T-helper 1 cell treated with Interleukin-12 subunit alpha and Interleukin-12 subunit beta and Interleukin-4 antibody, amounts not matched to agents 30 μg/mL and 1 μg/mL, for 36 hours (primary cell): ENCODE data around the gene AMBRA1.

Source experiments
- H3K27ac Mint-ChIP-seq: one replicate; pipeline ENCODE4 v1.8.0; 2021; ENCODE audit warnings: mild to moderate bottlenecking, mixed read lengths
- H3K27me3 Mint-ChIP-seq: one replicate; pipeline ENCODE4 v1.8.0; 2021; ENCODE audit warnings: low read depth, mixed read lengths
- H3K36me3 Mint-ChIP-seq: one replicate; pipeline ENCODE4 v1.8.0; 2021; ENCODE audit warnings: low read depth, mixed read lengths
- H3K4me1 Mint-ChIP-seq: one replicate; pipeline ENCODE4 v1.8.0; 2021; ENCODE audit warnings: low read depth, mixed read lengths
- H3K4me3 Mint-ChIP-seq: one replicate; pipeline ENCODE4 v1.8.0; 2021; ENCODE audit warnings: mild to moderate bottlenecking, moderate library complexity, mixed read lengths
- H3K9me3 Mint-ChIP-seq: one replicate; pipeline ENCODE4 v1.8.0; 2021; ENCODE audit warnings: mixed read lengths

The AMBRA1 gene

GRCh38 chr11:46429717-46430116 lies 164.1 kb downstream of the AMBRA1 start:
- H3K27ac Mint-ChIP-seq, result no peak overlapping the region
- no peaks in the 10 kb centered on the region for H3K9me3 Mint-ChIP-seq
- no peaks in the 10 kb centered on the region for H3K27me3 Mint-ChIP-seq
- peaks cover 27% of the 10 kb centered on the region for H3K36me3 Mint-ChIP-seq
- no peak overlapping the region for H3K4me3 Mint-ChIP-seq
- peaks cover 2% of the 10 kb centered on the region for H3K4me1 Mint-ChIP-seq

DNA sequence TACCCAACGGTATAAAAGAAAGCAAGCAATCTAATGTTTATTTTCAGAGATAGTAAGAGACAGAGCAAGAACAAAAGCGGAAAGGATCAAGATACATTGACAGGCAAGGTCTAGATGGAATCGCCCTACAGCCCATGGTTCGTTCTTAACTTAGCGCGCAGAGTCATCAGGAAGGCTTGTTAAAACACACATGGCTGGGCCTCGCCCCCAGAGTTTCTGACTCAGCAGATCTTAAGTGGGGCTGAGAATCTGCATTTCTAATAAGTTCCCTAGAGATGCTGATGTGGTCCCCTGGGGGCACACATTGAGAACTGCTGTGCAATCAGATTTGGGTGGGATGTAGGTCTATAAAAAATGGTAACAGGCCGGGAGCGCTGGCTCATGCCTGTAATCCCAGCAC lies 166.5 kb downstream of the AMBRA1 start:
- Mint-ChIP-seq H3K27ac (no peak overlapping the region), H3K4me1 (peaks cover 2% of the 10 kb centered on the region), H3K9me3 (no peaks in the 10 kb centered on the region), H3K27me3 (no peaks in the 10 kb centered on the region), H3K36me3 (peaks cover 22% of the 10 kb centered on the region), H3K4me3 (no peak overlapping the region)

DNA sequence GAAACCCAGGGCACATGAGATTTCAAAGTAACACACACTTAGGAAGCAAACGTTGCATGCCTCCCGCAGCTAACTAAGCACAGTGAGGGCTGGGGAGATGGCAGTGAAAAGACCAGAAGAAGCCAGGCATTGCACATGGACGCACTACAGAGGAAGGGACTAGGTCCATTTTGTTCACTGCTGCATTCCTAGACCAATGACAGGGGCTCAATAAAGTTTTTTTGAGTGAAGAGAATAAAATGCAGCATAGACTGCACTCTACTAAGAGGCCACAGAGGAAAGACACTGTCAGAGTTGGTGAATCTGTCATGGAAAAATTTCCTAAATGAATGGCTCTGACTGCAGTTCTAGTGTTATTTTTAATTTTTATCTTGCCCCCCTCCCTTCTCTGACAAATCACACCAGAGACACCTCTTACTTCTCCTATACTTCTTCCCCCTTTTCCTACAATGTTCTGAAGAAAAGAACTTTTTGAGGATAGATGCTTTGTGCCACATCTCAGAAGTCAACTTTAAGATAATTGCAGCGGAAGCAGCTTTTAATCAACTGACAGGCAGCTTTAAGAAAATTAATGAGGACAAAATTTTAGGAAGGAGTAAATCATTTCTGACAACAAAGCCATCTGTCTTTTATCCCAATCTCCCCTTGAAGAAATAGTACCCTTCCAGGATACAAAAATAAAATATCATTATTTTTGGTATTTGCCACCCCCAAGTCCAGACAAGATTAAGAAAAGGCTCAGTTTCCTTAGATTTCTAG lies 167.4 kb downstream of the AMBRA1 start:
- Mint-ChIP-seq H3K36me3 (peaks cover 21% of the 10 kb centered on the region), H3K9me3 (no peaks in the 10 kb centered on the region), H3K27ac (no peak overlapping the region), H3K4me1 (peaks cover 2% of the 10 kb centered on the region), H3K4me3 (no peak overlapping the region), H3K27me3 (no peaks in the 10 kb centered on the region)

GRCh38 chr11:46422588-46422987 lies 171.2 kb downstream of the AMBRA1 start:
- Mint-ChIP-seq H3K27ac (no peak overlapping the region), H3K4me3 (no peak overlapping the region), H3K9me3 (no peaks in the 10 kb centered on the region), H3K27me3 (no peaks in the 10 kb centered on the region), H3K4me1 (peaks cover 8% of the 10 kb centered on the region), H3K36me3 (peaks cover 22% of the 10 kb centered on the region)

DNA sequence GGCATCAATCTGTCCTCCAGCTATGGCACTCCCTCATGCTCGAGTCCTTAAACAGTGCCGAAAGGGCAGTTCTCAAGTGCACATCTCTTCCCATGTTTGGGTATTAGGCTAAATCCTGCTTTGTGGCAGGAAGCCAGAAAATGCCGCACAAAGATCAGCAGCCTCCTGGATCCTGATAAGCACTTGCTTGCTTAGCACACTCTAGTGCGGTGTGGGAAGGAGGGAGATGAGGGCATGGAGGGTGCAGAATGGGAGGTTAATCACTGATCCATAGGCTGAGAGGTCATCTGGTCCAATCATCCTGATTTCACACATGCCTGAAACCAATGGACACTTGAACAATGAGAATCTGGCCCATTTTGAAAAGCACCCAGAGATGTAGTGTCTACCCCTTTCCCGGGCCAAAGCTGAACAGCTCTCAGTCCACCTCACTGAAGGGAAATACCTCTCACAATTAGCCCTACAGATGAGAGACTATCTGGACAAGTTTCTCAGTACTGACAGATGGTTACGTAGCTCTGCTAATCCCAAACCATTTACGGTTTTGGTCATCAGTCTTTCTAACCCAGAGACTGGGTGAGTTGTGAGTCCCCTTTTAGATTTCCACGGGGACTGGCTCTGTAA lies 172.5 kb downstream of the AMBRA1 start:
- Mint-ChIP-seq H3K36me3 (peaks cover 22% of the 10 kb centered on the region), H3K27ac (no peak overlapping the region), H3K4me3 (no peak overlapping the region), H3K9me3 (no peaks in the 10 kb centered on the region), H3K27me3 (no peaks in the 10 kb centered on the region), H3K4me1 (peaks cover 8% of the 10 kb centered on the region)

DNA sequence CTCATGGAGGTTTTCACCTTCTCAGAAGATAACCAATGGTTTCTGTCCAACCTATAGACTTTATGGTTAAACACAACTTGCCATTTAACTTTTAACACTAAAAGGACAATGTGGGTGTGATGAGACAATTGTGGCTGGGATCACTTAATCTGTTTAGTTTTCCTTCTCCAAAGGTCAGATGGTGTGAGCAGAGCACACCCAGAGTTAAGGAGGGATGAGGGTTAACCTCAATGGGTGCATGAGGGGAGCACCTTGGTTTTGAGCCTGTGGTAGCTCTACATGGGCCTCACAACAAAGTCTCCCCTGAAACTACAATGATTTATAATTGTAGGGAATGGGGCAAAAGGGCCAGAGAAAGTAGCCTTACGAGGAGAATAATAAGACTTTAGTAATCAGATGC lies 173.3 kb downstream of the AMBRA1 start:
- no peak overlapping the region for H3K4me3 Mint-ChIP-seq

GRCh38 chr11:46418751-46419150 lies 175.1 kb downstream of the AMBRA1 start:
- H3K4me3 Mint-ChIP-seq, result no peak overlapping the region
- no peaks in the 10 kb centered on the region for H3K27me3 Mint-ChIP-seq
- peaks cover 16% of the 10 kb centered on the region for H3K4me1 Mint-ChIP-seq
- H3K9me3 Mint-ChIP-seq, result no peaks in the 10 kb centered on the region
- no peak overlapping the region for H3K27ac Mint-ChIP-seq
- peaks cover 37% of the 10 kb centered on the region for H3K36me3 Mint-ChIP-seq

More for the DNA sequence above, 173.3 kb downstream of the AMBRA1 start:
- H3K27ac Mint-ChIP-seq, result no peak overlapping the region
- no peaks in the 10 kb centered on the region for H3K9me3 Mint-ChIP-seq
- H3K4me1 Mint-ChIP-seq, result peaks cover 8% of the 10 kb centered on the region
- H3K36me3 Mint-ChIP-seq, result peaks cover 26% of the 10 kb centered on the region
- H3K27me3 Mint-ChIP-seq, result no peaks in the 10 kb centered on the region

- no peak overlapping the region for H3K4me3 Mint-ChIP-seq
- H3K4me1 Mint-ChIP-seq, result peaks cover 16% of the 10 kb centered on the region
Measured at GRCh38 chr11:46417711-46418110, 176.1 kb downstream of the AMBRA1 start.

DNA sequence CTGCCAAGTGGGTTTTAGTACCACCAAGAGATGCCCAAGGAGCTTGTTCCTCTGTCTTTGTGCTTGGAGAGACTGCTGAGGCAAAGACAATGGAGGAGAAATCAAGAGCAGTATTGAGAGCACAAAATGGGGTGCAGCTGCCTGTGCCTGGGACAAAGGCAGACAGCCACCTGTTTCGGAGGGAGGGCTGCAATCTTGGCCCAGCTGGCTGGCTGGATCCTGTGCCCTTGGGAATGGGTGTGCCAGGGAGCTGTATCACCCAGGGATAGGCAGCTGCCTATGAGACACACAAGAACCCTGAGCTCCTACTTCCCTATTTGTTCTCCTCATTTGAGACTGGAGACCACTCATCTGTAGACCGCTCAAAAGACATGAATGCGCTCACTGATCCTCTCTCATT lies 178.9 kb downstream of the AMBRA1 start:
- Mint-ChIP-seq H3K27me3 (no peaks in the 10 kb centered on the region), H3K4me1 (peaks cover 9% of the 10 kb centered on the region), H3K27ac (no peak overlapping the region), H3K36me3 (peaks cover 23% of the 10 kb centered on the region), H3K4me3 (no peak overlapping the region), H3K9me3 (no peaks in the 10 kb centered on the region)

More at GRCh38 chr11:46417711-46418110, 176.1 kb downstream of the AMBRA1 start:
- H3K9me3 Mint-ChIP-seq, result no peaks in the 10 kb centered on the region
- peaks cover 35% of the 10 kb centered on the region for H3K36me3 Mint-ChIP-seq
- H3K27me3 Mint-ChIP-seq, result no peaks in the 10 kb centered on the region
- H3K27ac Mint-ChIP-seq, result no peak overlapping the region

DNA sequence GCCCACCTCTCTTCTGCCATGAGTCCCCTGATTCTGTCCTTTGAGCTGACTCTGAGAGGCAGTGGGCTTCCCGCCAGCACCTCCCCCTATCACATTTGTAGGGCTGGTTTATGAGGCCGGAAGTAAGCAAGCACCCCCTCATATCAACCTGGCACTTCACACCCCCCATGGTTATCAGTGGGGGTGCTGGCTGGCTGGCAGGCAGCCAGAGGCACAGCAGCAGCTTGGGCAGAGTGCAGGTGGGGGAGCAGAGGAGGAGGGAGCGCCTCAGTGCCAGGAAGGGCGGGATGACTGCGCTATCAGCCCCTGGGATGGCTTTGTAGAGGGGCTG lies 179.4 kb downstream of the AMBRA1 start:
- Mint-ChIP-seq H3K9me3 (no peaks in the 10 kb centered on the region), H3K36me3 (peaks cover 25% of the 10 kb centered on the region), H3K27ac (no peak overlapping the region), H3K4me3 (no peak overlapping the region), H3K4me1 (peaks cover 9% of the 10 kb centered on the region), H3K27me3 (no peaks in the 10 kb centered on the region)

- Mint-ChIP-seq H3K9me3 (no peaks in the 10 kb centered on the region), H3K27ac (no peak overlapping the region), H3K4me1 (peaks cover 8% of the 10 kb centered on the region), H3K36me3 (peaks cover 25% of the 10 kb centered on the region), H3K27me3 (no peaks in the 10 kb centered on the region), H3K4me3 (no peak overlapping the region)
Measured at GRCh38 chr11:46413760-46414465, 179.9 kb downstream of the AMBRA1 start.

DNA sequence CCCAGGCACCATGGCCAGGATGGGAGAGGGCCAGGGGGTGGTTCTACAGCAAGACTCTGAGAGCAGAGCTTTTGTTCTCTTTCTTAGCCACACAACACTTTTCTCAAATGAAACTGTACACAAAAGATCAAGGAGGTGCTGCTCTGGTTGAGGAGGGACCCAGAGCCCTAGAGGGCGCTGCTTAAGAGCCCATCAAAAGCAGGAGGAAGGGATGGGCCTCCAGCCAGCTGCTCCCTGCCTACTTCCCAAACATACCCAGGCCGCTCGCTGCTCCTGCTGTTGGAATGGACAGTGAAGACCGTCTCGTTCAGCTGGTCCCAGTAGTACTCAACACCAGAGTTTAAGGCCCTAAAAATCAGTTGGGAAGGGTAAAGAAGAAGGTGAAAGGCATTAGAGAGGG lies 183.8 kb downstream of the AMBRA1 start:
- Mint-ChIP-seq H3K4me1 (peaks cover 6% of the 10 kb centered on the region), H3K27me3 (no peaks in the 10 kb centered on the region), H3K27ac (no peak overlapping the region), H3K36me3 (peaks cover 20% of the 10 kb centered on the region), H3K9me3 (no peaks in the 10 kb centered on the region), H3K4me3 (no peak overlapping the region)

DNA sequence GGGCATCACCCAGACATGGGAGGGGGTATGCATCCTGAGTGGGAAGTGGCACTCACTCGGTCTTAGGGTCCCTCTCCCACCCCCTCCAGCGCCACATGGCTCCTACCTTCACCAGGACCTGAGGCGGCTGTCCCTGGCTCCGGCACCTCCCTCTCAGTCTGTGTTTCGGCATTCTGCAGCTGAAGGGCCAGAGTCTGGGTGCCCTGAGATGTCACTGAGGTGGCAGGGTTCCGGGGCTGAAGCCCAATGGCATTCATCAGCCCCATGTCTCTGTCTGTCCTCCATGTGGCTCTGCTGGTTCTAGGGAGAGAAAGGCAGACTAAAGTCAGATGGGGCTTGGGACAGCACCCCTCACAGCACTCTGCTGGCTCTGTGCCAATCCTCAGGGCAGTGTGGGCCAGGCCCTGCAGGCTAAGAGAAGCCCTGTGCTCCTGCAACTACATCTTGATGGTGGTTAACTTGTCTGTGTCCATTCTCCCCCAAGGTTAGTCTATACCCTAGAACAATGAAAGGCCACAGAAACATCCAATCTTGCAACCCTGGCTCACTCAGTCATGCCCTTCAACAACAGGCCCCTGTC lies 185.3 kb downstream of the AMBRA1 start:
- no peak overlapping the region for H3K4me3 Mint-ChIP-seq
- no peaks in the 10 kb centered on the region for H3K9me3 Mint-ChIP-seq
- no peaks in the 10 kb centered on the region for H3K27me3 Mint-ChIP-seq
- no peak overlapping the region for H3K27ac Mint-ChIP-seq
- no peaks in the 10 kb centered on the region for H3K4me1 Mint-ChIP-seq
- peaks cover 18% of the 10 kb centered on the region for H3K36me3 Mint-ChIP-seq

GRCh38 chr11:46407635-46408034 lies 186.2 kb downstream of the AMBRA1 start:
- Mint-ChIP-seq H3K9me3 (no peaks in the 10 kb centered on the region), H3K27ac (no peak overlapping the region), H3K4me1 (no peaks in the 10 kb centered on the region), H3K4me3 (no peak overlapping the region), H3K27me3 (no peaks in the 10 kb centered on the region), H3K36me3 (peaks cover 24% of the 10 kb centered on the region)
